ENCODE results near the gene LY6G5C. TPM values are rescaled to one million over a fixed set of nuclear protein-coding genes. Genes with fewer than 3 reads are reported as not detected.

The LY6G5C gene
- polyA plus RNA-seq, 12 donors: 1.2 to 6.4 (median 3.2) TPM; not detected in 2

DNA sequence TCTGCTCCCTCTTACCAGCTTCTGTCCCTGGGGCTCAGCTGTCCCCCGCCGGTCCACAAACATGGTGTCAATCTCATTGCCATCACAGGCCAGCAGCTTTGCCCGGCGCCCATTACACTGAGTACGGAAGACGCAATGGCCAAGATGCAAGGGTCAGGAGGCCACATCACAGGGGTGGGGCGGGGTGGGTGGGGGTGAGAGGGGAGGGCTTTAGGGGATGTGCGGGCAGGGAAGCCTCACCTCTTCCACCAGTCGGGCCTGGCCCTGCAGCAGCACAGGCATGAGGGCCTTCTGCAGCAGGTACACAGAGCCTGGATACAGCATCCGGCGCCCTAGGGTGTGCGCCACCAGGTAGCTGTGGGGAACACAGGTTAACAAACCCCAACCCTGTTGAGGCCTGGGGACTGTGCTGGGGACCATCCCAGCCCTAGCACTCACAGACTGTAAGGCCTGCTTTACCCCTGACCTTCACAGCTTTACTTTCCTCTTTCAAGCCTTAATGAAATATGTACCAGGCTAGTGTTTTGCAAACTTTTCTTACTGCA is 10.8 kb upstream of the LY6G5C start:
- no peak for DNase-seq

DNA sequence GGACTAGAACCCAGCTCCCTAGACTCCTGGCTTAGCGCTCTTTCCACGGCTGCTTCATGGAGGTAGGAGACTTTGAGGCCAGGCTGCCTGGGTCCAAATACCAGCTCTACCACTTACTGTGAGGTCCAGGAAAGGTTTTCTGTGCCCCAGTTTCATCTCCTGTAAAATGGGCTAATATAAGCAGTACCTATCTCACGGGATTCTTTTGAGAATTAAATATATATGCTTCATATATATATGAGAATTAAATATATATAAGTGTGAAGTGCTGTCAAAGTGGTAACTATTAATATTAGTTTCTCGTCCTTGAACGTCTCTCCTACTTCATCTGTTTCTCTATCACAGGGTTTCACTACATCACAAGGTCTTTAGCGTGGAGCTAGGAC is 10.2 kb upstream of the LY6G5C start:
- DNase-seq: no peak

DNA sequence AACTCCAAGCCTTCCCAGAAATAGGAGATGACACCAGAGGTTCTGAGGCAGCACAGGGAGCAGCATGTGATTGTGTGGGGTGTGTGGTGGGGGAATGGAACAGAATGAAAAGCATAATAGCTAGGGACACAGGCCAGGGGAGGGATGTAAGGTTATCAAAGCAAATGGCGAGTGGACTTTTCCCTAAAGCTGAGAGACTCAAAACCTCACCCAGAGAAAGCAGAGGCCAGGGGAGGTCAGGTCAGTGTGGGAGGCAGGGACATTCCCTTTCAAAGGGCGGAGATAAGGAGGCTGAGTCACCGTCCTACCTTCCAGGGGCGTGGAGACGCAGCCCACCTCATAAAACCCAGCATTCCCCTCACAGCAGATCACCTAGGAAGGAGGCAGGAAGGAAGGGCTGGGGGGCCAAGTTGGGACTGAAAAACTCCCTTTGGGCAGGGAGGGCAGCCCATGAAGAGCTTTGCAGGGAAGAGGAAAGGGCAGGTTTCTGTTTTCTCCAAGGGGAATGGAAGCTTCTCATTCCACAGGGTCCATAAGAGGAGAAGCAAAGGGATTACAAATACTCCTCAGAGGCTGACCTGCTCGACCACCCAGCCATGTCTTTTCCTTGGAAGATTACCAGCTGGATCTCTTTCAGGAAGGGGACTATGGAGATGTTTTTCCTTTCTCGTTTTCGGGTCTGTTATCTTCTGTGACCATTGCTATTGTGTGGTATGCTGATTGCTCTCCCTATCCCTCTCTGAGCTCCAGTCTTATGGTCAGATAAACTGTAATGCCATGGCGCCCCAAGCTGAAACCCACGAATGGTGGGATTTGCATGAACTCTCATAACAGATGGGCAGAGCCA is 9.6 kb upstream of the LY6G5C start:
- DNase-seq: no peak

DNA sequence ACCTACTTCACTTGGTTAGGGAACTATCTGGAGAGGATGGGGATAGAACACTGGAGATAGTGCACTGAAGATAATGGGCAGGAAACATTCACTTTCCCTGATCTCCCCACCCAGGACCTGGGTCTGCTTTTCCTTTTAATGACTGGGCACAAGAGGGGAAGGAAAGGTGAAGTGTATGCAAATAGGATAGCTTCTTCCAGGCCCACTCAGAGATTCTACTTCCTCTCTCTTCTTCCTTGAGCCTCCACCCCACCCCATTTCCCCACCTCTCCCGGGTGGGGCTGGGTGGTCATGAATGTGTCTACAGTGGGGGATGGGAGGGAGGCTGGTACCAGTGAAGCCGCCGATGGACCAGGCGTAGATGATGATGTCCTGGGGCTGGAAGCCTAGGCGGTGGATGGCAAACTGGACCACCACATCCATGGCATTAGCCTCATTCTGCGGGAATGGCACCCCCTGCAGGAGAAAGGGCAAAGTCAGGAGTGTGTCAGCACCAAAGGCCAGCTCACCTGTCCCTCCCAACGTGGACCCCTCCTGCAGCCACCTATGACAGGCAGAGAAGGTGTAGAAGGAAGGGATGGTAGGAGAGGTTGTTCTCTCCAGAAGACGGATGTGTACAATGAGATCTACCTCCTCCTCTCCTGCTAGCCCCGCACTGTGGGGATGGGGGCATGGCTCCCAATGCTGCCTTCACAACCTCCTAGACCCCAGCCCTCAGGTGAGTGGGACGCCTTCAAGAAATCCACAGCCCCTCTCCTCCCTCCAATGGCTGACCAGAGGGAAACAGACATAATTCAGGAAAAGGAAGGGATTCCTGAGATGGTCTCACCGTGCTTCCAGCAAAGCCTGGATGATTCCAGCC is 8.6 kb upstream of the LY6G5C start:
- no peak for DNase-seq

DNA sequence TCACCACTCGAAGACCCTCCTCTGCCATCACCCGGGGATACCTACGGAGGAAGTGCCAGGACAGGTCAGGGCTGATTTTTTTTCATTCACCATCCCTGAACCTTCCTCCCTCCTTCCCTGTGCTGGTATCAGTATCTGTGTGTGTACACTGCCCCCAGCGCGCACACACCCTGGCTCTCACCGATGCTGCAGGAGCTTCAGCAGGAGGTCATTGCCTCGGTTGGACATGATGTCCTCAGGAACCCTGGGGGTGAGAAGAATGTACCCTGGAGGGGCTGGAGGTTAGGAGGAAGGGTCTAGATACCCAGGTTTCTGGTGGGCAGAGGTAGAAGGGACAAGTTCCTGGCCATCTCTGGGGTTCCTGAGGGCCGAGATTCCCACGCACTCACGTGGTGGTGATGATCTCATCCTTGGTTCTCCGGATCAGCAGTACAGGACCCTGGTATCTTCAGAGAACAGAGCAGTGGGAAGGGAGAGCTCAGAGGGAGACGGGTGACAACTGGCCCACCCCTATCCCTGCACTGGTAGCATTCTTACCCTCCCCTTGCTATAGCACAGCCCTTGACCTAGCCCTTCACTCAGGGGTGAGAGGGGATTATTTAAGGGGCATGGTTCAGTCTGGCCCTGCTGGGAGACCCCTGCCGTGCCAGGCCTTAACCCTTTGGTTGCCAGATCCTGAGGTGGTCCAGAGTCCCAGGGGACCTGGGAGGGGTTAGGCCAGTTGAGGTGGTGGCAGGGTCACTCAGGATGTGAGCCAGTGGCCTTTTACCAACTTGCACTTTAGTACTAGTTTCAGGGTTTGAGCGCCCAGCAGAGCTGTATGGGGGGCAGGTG is 7.2 kb upstream of the LY6G5C start:
- DNase-seq: no peak

DNA sequence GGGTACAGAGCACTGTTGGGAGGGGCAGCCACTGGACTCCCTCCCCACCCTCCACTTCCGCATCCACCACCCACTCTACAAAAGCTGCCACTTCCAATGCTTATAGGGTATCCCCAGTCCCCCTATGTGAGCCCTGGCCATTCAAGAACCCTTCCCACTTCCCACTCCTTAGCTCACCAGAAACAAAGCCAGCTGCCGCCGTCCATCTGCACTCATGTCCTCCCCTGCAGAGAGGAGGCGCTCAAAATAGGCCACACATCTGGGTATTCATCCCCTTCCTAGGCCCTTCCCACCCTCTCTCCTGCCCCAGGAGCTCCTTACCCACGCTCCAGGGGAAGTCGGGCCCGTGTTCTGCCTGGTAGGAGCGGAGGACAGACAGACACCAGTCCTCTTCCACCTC is 6.5 kb upstream of the LY6G5C start:
- no peak for DNase-seq

DNA sequence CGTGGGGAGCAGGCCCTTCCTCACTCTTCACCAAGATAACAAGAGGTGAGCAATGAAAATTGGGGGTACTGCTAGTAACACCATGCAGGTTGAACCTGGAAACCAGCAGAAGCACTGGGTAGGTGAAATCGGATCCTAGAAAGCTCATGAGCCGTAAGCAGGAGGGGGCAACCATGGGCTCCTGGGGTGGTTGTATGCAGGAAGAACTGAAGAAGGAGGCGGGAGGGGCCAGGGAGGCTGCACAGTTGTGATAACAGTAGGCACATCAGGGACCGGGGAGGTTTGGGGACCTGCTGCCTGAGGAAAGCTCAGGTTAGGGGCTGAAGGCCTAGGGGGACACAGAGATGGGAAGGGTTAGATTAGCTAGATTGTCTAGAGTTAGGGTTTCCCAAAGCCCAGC is 5.6 kb upstream of the LY6G5C start:
- DNase-seq: no peak

DNA sequence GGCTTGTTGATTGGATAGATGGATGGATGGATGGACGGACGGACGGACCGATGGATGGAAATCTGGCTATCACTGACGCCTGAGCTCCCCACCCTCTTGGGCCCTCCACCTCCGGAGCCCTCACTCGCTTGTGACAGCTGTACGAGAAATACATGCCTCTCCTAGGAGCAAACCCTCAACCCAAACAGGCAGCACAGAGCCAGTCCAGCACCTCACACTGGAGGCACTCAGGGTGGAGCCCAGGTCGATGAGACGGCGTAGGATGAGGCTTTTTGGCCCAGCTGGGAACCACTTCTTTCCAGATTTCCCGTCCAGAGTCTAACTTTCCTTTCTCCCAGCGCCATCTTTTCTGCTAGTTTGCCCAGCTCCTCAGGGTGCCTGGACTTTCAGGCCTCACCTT is 2.7 kb upstream of the LY6G5C start:
- DNase-seq: no peak

DNA sequence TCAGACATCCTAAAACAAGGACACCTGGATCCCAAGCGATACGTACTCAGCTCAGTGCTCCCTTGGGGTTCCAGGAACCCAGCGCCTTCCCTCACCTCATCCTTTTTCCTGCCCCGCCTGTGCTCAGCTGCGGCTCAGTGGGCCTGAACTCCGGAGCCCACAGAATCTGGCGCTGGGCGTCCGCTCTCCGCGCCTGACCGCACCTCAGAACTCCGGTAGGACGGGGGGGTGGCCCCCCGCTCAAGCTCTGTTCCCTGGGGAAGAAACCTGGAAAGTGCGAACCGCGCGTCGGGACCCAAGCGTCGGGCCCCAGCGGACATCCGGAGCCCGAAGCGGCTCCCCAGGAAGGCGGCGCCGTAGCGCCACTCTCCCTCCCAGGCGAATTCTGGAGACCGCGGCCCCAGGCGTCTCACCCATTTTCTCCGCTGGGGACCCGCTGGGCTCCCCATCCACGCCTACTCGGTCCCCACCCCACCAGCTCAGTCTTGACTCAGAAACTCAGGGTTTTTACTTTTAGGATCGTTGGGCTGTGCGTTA is 336 bp upstream of the LY6G5C start:
- DNase-seq: no peak

DNA sequence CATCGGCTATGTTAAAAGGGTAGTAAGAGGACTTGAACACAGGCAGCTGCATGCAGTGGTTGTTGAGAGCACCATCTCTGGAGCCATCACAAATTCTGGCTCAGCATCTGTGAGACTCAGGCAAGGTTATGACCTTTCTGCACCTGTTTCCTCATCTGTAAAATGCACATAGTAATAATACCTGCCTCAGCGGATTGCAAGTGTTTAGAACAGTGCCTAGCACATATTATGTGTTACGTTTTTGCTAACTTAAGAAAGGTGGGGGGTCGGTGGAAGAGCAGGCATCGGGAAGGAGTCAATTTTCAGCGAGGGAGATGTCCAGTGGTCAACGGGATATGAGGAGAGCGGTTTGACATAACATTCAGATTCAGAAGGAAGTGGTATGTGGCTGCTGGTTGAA is 2.9 kb downstream of the LY6G5C start:
- DNase-seq: no peak

DNA sequence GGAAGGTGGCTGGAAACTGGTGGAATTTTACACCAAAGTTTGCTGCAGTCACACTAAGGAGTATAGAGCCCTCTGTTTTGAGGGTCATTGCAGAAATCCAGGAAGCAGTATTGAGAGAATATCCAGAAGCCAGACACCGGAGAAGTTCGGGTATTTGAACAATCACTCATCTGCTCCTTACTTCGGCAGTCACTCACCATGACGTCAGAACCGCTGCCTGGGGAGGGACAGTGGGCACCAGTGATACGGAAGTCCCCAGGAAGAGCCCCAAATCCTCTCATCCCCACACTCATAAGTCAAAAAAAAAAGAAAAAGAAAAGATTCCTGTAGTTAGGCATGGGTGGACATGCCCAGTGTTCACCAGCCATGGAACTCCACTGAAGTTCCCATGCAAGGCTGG is 4.0 kb downstream of the LY6G5C start:
- DNase-seq: no peak

DNA sequence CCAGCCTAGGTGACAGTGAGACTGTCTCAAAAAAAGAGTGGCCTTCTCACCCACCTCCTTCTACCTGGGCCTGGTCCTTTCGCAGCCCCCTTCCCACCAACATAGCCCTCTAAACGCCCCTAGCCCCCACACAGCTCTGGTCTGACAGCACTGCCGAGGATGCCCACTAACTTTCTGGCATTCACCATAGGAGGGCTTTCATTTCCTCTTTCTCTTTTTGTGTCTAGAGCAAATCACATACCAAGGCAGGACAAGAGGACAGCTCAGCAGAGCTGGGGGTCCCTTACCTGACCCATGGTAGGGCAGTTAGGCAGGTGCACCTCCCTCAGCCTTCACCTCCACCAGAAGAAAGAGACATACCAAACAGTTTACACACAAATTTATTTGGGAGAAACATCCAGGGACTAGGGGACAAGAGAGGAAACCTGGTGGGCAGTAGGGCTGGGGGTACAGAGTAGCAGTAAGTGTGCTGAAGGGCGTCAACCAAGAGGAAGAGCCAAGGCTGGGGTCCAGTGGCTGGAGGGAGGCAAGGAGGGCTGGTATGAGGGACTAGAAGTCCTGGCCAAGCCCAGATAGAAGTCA is 4.5 kb downstream of the LY6G5C start:
- DNase-seq: no peak

DNA sequence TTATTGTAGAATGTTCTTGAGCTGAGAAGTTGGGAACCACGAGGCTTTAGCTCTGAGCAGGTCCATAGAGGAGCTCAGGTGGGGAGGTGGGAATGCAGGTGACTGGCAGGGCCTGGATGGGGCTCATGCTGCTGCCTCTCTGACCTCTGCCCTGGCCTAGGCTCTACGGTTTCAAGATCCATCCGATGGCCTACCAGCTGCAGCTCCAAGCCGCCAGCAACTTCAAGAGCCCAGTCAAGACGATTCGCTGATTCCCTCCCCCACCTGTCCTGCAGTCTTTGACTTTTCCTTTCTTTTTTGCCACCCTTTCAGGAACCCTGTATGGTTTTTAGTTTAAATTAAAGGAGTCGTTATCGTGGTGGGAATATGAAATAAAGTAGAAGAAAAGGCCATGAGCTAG is 11.2 kb downstream of the LY6G5C start, which contains the start of gene LY6G5B:
LY6G5B (plus strand) TSS at position 301 of the 400 bp plus-strand sequence. CDS start 975 bp downstream, outside the sequence.
- DNase-seq: no peak

DNA sequence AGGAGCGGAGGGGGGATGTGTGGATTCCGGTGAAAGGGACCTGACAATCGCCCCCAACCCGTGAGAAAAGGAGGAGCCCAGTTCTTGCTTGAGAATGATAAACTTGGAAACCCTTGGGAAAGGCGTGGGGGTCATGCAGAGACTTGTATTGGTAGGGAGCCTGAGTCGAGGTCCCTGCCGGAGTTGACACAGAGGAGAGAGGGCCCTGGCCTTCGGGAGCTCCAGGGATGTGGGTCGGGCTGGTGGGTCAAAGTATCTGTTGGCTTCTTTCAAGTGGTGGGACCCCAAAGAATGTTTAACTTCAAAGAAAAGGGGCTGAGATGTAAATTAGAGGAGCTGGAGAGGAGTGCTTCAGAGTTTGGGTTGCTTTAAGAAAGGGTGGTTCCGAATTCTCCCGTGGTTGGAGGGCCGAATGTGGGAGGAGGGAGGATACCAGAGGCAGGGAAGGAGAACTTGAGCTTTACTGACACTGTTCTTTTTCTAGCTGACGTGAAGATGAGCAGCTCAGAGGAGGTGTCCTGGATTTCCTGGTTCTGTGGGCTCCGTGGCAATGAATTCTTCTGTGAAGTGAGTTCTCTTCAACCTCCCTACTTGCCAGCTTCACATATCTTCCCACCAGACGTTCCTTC is 14.4 kb downstream of the LY6G5C start:
- no peak for DNase-seq

DNA sequence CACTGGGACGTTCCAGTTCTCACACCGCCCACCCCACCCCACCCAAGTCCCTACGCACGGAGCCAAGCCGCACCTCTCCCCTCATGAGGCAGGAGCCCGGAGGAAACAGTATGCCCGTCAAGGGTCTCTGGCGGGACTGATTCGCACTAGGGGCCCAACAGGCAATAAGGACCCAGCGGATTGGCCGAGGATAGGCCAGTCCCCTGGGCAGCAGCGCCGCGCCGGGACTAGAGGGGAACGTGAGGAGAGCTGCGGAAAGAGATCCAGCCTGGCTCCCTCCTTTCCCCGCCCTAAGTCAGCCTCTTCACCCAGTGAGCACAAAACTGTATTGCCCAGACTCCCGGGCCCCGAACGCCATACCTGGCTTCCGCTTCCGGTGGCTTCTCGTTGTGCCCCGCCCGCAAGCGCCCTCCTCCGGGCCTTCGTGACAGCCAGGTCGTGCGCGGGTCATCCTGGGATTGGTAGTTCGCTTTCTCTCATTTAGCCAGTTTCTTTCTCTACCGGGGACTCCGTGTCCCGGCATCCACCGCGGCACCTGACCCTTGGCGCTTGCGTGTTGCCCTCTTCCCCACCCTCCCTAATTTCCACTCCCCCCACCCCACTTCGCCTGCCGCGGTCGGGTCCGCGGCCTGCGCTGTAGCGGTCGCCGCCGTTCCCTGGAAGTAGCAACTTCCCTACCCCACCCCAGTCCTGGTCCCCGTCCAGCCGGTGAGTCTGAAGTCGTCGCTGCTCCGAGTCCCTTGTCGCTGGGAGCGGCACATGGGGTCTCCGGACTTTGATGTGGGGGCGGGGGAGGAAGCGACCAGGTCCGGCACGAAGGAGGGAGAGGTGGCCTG is 15.1 kb downstream of the LY6G5C start, which contains the start of gene CSNK2B:
CSNK2B (plus strand) TSS at position 580 of the 836 bp plus-strand sequence. CDS start 752 bp downstream, outside the sequence.
- DNase-seq: peak; percentile 99

DNA sequence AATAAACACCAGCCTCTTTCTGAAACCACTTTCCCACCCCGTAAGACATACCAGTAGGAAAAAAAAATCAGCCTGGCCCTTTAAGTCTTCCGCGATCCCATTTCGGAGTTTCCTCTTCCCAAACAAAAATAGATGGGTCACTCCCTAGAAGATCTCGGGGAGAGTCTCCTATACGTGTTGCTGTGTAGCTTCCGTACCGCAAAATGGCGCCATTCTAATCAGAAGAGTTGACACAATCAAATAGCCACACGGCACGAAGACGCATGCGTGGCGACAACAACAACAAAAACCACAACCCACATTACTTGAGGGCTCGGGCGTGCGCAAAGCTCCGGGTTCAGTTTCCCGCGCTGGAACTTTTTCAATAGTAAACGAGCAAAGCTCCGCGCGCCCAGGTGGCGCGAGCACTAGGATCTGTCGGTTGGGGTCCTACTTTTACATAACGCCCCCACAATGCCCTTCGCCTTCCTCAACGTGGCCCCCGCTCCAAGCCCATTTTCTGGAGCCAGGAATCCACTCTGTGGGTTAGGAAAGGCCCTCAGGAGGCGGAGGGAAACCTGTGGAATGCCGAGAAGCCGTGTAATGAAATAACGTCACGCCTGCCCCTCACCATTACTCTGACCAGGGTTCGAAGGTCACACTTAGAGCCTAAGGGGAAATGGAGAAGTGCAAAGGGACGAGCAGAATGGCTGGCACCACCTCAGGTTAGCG is 15.9 kb downstream of the LY6G5C start, which contains the start of gene GPANK1:
GPANK1 (minus strand) TSS at position 208 of the 711 bp plus-strand sequence. CDS start 519 bp downstream, outside the sequence.
- DNase-seq: peak; percentile 98

DNA sequence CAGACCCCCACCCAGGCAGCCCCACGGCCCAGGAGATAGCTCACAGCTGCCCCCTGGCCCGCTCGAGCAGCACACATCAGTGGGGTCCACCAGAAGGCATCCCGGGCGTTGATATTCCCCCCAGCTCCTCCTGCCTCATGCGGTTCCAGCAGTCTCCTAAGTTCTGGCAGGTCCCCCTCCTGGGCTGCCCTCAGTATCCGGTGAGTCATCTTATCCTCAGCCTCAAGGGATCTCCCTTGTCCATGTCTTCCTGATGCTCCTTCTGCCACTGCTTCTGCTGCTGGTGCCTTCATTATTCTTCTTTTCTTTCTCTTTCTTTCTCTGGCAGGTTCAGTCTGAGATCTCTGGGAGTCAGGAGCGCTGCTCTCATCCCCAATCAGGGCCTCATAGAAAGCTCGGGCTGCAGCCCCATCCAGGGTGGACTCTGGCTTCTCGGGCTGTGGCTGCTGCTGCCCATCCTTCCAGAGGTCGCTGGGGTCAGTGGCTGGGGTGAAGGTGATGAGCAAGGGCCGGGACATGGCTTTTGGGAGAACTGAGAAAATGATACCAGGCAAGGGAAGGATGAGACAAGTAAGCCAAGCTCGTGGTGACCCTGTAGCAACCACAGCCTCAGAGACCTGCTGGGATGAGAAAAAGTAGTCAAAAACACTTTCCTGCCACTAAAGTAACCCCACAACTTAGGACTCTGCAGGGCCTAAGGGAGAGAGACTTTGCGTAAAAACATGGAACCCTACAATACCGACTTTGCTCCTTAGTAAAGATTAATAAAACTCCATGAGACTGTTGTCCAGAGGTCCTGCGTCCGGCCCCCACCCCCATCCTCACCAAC is 16.7 kb downstream of the LY6G5C start:
- DNase-seq: no peak

Data from muscle of arm (tissue), 12 donors.